Measurements from ENCODE around the gene DNAH3.

The DNAH3 gene

GRCh38 chr16:20897253-20897897 is 253.3 kb downstream of the DNAH3 start:
- peaks cover 6% of the 10 kb centered on the region for H3K36me3 Mint-ChIP-seq
- no peak overlapping the region for H3K4me3 Mint-ChIP-seq
- H3K9me3 Mint-ChIP-seq = no peaks in the 10 kb centered on the region
- H3K27ac Mint-ChIP-seq = no peak overlapping the region
- no peaks in the 10 kb centered on the region for H3K27me3 Mint-ChIP-seq
- peaks cover 39% of the 10 kb centered on the region for H3K4me1 Mint-ChIP-seq

- H3K27me3 Mint-ChIP-seq = no peaks in the 10 kb centered on the region
- peaks cover 26% of the 10 kb centered on the region for H3K4me1 Mint-ChIP-seq
- no peak overlapping the region for H3K4me3 Mint-ChIP-seq
- H3K27ac Mint-ChIP-seq = no peak overlapping the region
- H3K9me3 Mint-ChIP-seq = no peaks in the 10 kb centered on the region
- H3K36me3 Mint-ChIP-seq = peaks cover 8% of the 10 kb centered on the region
Measured at GRCh38 chr16:20894388-20894787, 256.3 kb downstream of the DNAH3 start.

- H3K4me1 Mint-ChIP-seq = peaks cover 11% of the 10 kb centered on the region
- H3K27ac Mint-ChIP-seq = no peak overlapping the region
- no peaks in the 10 kb centered on the region for H3K27me3 Mint-ChIP-seq
- H3K4me3 Mint-ChIP-seq = no peak overlapping the region
- H3K9me3 Mint-ChIP-seq = no peaks in the 10 kb centered on the region
- H3K36me3 Mint-ChIP-seq = peaks cover 13% of the 10 kb centered on the region
Measured at GRCh38 chr16:20889625-20890275, 260.9 kb downstream of the DNAH3 start.

- Mint-ChIP-seq H3K4me1 (peaks cover 19% of the 10 kb centered on the region), H3K9me3 (no peaks in the 10 kb centered on the region), H3K36me3 (peaks cover 10% of the 10 kb centered on the region), H3K27ac (no peak overlapping the region), H3K27me3 (no peaks in the 10 kb centered on the region), H3K4me3 (no peak overlapping the region)
Measured at GRCh38 chr16:20887207-20887606, 263.4 kb downstream of the DNAH3 start.

- H3K4me1 Mint-ChIP-seq = peaks cover 18% of the 10 kb centered on the region
- H3K9me3 Mint-ChIP-seq = no peaks in the 10 kb centered on the region
- no peaks in the 10 kb centered on the region for H3K27me3 Mint-ChIP-seq
- peaks cover 6% of the 10 kb centered on the region for H3K36me3 Mint-ChIP-seq
- no peak overlapping the region for H3K4me3 Mint-ChIP-seq
- H3K27ac Mint-ChIP-seq = no peak overlapping the region
Measured at GRCh38 chr16:20886320-20886719, 264.3 kb downstream of the DNAH3 start.

GRCh38 chr16:20884240-20884556 is 266.4 kb downstream of the DNAH3 start:
- Mint-ChIP-seq H3K27ac (no peak overlapping the region), H3K27me3 (no peaks in the 10 kb centered on the region), H3K4me3 (no peak overlapping the region), H3K4me1 (peaks cover 27% of the 10 kb centered on the region), H3K9me3 (no peaks in the 10 kb centered on the region), H3K36me3 (peaks cover 6% of the 10 kb centered on the region)

- H3K4me3 Mint-ChIP-seq = no peak overlapping the region
- H3K36me3 Mint-ChIP-seq = peaks cover 6% of the 10 kb centered on the region
- H3K9me3 Mint-ChIP-seq = no peaks in the 10 kb centered on the region
- H3K4me1 Mint-ChIP-seq = peaks cover 32% of the 10 kb centered on the region
- H3K27me3 Mint-ChIP-seq = no peaks in the 10 kb centered on the region
- H3K27ac Mint-ChIP-seq = no peak overlapping the region
Measured at GRCh38 chr16:20883554-20884239, 266.9 kb downstream of the DNAH3 start.
